Chondrocyte (in vitro differentiated cells): Measurements from ENCODE around the gene STK32C. TPM values are rescaled to one million over a fixed set of nuclear protein-coding genes. Genes with fewer than 3 reads are reported as not detected.

Source experiments
- DNase-seq: peaks from one replicate; pipeline ENCODE4 v3.0.0; 2021; ENCODE audit warnings: mixed read lengths, low spot score
- H3K27ac Mint-ChIP-seq: one replicate; pipeline ENCODE4 v1.8.0; 2021; ENCODE audit warnings: mild to moderate bottlenecking, moderate library complexity, mixed read lengths; ENCODE audit not compliant: unreplicated experiment
- H3K27me3 Mint-ChIP-seq: 2 replicates; pipeline ENCODE4 v1.8.0; 2021; ENCODE audit warnings: low read depth, mixed read lengths
- H3K36me3 Mint-ChIP-seq: 2 replicates; pipeline ENCODE4 v1.8.0; 2021; ENCODE audit warnings: low read depth, mixed read lengths
- H3K4me1 Mint-ChIP-seq: 2 replicates; pipeline ENCODE4 v1.8.0; 2021; ENCODE audit warnings: low read depth, mild to moderate bottlenecking, mixed read lengths
- H3K4me3 Mint-ChIP-seq: one replicate; pipeline ENCODE4 v1.8.0; 2021; ENCODE audit warnings: mild to moderate bottlenecking, moderate library complexity, mixed read lengths; ENCODE audit not compliant: unreplicated experiment
- H3K9me3 Mint-ChIP-seq: 2 replicates; pipeline ENCODE4 v1.8.0; 2021; ENCODE audit warnings: low read depth, mixed read lengths
- total RNA-seq: library from RNA; stranded (reverse); gene quantifications from 3 replicates; pipeline ENCODE4 v1.2.1, GENCODE V29; 2021
- TF ChIP-seq, protein P1 (sequence below): fragments of 200-600 bp; sonication (generic); IDR thresholded peaks from 2 replicates; pipeline ENCODE4 v1.5.0; 2021; ENCODE audit warnings: antibody characterized with exemption, mild to moderate bottlenecking, moderate library complexity

Gene STK32C
- total RNA-seq, 1 donor from 2014 or later, result 17.9 TPM

DNA sequence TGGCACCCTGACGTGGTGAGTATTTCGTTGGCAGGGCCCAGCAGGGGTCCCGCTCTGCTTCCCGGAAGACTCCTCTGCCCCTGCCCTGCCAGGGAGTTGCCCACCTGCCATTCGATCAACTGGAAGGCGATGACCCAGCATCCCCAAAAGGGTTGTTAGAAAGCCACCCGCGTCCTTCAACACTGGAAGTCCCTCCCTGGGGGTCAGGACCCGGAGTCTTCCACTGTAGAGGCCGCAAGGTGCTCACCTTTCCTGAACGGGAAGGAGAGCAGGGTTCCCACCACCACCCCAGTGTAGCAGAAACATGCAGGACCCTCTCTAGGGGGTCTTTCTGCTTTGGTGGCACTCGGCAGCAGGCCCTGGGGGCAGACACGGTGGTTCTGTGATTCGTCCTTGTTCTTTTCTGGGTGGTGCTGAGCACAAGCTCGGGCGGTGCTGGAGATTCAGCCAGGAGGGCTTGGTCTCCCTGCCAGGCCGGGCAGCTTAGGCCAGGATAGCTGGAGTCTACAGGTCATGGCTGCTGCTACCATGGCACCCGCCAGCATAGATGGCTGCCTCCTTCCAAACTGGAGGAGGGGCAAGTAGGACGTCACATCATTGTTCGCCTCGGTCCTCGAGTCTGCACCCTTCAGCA, 140.6 kb downstream of the STK32C start:
- Mint-ChIP-seq H3K9me3 (no peaks in the 10 kb centered on the region), H3K4me3 (no peak overlapping the region)
- TF ChIP-seq, protein P1, sequence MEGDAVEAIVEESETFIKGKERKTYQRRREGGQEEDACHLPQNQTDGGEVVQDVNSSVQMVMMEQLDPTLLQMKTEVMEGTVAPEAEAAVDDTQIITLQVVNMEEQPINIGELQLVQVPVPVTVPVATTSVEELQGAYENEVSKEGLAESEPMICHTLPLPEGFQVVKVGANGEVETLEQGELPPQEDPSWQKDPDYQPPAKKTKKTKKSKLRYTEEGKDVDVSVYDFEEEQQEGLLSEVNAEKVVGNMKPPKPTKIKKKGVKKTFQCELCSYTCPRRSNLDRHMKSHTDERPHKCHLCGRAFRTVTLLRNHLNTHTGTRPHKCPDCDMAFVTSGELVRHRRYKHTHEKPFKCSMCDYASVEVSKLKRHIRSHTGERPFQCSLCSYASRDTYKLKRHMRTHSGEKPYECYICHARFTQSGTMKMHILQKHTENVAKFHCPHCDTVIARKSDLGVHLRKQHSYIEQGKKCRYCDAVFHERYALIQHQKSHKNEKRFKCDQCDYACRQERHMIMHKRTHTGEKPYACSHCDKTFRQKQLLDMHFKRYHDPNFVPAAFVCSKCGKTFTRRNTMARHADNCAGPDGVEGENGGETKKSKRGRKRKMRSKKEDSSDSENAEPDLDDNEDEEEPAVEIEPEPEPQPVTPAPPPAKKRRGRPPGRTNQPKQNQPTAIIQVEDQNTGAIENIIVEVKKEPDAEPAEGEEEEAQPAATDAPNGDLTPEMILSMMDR, result no peak

DNA sequence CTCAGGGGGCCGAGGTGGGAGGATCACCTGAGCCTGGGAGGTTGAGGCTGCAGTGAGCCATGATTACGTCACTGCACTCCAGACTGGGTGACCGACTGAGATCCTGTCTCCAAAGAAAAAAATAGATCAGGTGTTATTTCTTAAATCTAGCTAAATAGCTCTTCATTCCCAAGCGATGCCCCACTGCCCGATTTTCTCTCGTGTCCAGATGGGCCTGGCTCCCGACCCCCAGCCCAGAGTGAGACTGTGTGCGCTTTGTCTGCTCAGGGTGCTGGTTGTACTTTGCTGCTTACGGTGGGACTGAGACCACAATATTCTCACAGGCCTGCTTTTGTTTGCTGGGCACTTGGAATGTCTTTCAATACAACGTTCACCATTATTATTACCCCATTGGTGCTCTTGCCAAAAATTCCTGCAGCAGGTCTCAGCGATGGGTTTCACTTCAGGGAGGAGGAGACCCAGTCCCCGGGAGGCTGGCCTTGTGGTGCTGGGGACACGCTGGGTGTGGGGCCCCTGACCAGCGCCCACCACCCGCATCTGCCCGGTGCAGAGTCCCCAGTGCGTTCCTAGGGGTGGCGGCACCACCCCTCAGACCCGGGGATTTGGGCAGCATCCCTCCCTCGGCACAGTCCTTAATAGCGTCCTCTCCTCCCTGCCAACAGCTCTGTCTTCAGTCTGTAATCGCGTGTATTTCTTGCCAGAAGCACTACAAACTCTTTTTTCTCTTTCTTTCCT, 141.4 kb downstream of the STK32C start:
- Mint-ChIP-seq H3K9me3 (no peaks in the 10 kb centered on the region), H3K27ac (no peak overlapping the region), H3K27me3 (peaks cover 12% of the 10 kb centered on the region), H3K4me1 (peaks cover 7% of the 10 kb centered on the region), H3K4me3 (no peak overlapping the region), H3K36me3 (peaks cover 3% of the 10 kb centered on the region)
- TF ChIP-seq, protein P1, result no peak
- DNase-seq, result peak; percentile 61

More for the DNA sequence above, 140.6 kb downstream of the STK32C start:
- Mint-ChIP-seq H3K27me3 (peaks cover 15% of the 10 kb centered on the region), H3K27ac (no peak overlapping the region), H3K4me1 (peaks cover 4% of the 10 kb centered on the region), H3K36me3 (peaks cover 3% of the 10 kb centered on the region)
- no peak for DNase-seq

DNA sequence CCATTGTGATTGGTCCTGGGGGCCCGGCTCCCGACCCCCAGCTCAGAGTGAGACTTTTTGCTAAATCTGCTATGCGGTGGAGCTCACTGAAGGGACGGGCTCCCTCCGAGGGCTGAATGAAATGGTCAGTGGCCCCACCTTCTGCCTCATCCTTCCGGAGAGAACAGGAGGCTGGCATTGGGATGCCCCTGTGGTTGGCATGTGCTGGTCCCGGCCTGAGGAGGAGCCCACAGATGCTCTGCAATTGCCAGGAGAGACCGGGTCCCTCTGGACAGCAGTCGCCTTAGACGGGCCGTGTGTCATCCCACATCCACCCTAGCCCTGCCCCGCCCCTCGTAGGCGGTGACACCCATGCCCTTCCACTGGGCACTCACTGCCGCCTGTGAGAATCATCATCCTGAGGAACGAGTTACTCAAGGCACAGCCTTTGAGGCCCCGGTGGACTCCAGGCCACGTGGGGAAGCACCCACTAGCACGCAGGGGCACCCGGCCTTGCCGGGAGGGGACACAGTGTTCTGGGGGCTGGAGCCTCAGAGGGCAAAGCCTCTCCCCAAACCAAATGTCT, 142.3 kb downstream of the STK32C start:
- Mint-ChIP-seq H3K36me3 (peaks cover 3% of the 10 kb centered on the region), H3K4me1 (peaks cover 7% of the 10 kb centered on the region), H3K9me3 (no peaks in the 10 kb centered on the region), H3K27ac (no peak overlapping the region), H3K27me3 (peaks cover 3% of the 10 kb centered on the region), H3K4me3 (no peak overlapping the region)
- DNase-seq, result peak; percentile 85
- TF ChIP-seq, protein P1, result no peak

DNA sequence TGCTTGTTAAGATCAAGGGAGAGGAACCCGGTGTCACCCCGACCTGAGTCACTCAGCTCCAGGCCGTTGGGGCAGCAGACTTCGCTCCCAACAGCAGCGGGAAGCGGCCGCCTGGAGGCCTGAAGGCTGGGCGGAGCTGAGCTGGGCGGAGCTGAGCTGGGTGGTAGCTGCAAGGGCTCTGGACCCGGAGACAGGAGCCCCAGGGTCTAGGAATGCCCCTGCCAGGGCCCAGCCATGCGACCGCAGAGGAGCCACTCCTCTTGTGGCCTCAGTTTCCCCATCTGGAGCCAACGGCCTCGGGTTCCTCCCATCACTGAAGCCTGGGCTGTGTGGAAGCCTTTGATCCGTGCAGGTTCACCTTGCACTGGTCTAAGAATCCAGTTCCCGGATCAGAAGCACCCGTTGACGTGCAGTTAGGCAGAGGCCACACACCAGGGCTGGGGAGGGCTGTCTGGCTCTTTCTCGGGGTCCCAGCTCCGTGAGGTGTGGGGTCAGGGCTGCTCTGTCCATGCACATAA, 142.9 kb downstream of the STK32C start:
- H3K4me3 Mint-ChIP-seq, result no peak overlapping the region
- TF ChIP-seq, protein P1, result no peak

DNA sequence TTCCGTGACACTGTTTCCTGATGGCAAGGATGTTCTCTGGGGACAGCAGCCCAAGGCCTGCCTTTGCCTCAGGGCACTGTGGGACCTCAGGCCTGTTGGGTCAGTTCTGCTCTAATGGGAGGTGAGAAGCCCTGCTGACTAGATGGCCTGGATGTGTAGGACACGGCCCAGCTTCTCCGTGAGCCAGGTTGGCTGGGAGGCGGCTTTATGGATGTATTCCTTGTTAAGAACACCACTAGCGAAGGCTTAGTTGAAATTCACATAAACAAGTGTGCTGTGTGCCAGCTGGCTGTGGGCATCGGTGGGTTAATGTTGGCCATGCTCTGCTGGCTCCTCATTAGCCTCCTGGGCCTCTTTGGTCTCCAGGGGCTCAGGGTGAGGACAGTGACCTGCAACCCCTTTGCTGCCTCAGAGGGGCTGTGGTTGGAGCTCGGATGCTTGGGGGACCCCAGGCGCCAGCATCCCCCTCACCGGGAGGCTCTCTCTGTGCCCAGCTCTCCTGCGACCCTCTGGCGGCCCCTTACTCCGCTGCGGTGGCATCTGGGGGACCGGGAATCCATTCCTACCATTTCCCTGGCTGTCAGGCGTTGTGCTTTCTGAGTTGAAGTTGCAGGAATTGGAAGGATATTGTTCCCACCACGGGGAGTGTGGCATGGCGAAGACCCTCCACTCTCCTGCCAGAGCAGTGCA, 143.8 kb downstream of the STK32C start:
- Mint-ChIP-seq H3K27ac (no peak overlapping the region), H3K4me3 (no peak overlapping the region), H3K4me1 (peaks cover 7% of the 10 kb centered on the region), H3K9me3 (no peaks in the 10 kb centered on the region), H3K36me3 (peaks cover 3% of the 10 kb centered on the region), H3K27me3 (peaks cover 3% of the 10 kb centered on the region)
- TF ChIP-seq, protein P1, result no peak
- DNase-seq, result peak; percentile 65

More for the DNA sequence above, 142.9 kb downstream of the STK32C start:
- H3K27me3 Mint-ChIP-seq, result peaks cover 3% of the 10 kb centered on the region
- H3K36me3 Mint-ChIP-seq, result peaks cover 3% of the 10 kb centered on the region
- no peak overlapping the region for H3K27ac Mint-ChIP-seq
- H3K9me3 Mint-ChIP-seq, result no peaks in the 10 kb centered on the region
- DNase-seq, result peak; percentile 67
- H3K4me1 Mint-ChIP-seq, result peaks cover 7% of the 10 kb centered on the region
